HFFc6 (cell line): Measurements from ENCODE around the gene CAB39. TPM values are rescaled to one million over a fixed set of nuclear protein-coding genes. Genes with fewer than 3 reads are reported as not detected.

Source experiments
- DNase-seq: peaks from one replicate; pipeline ENCODE4 v3.0.0-alpha.2; 2018
- H3K27ac Mint-ChIP-seq: 2 replicates; pipeline ENCODE4 v1.8.0; 2020; ENCODE audit warnings: mild to moderate bottlenecking, mixed read lengths
- H3K27me3 Mint-ChIP-seq: 2 replicates; pipeline ENCODE4 v1.8.0; 2021; ENCODE audit warnings: mild to moderate bottlenecking, moderate library complexity, mixed read lengths; ENCODE audit not compliant: insufficient read depth
- H3K36me3 Mint-ChIP-seq: 2 replicates; pipeline ENCODE4 v1.8.0; 2021; ENCODE audit warnings: low read depth, mixed read lengths
- H3K4me1 Mint-ChIP-seq: 2 replicates; pipeline ENCODE4 v1.8.0; 2020; ENCODE audit warnings: low read depth, mixed read lengths
- H3K4me3 Mint-ChIP-seq: 2 replicates; pipeline ENCODE4 v1.8.0; 2020; ENCODE audit warnings: mild to moderate bottlenecking, moderate library complexity, mixed read lengths
- H3K9me3 Mint-ChIP-seq: 2 replicates; pipeline ENCODE4 v1.8.0; 2020; ENCODE audit warnings: mild to moderate bottlenecking, mixed read lengths
- CTCF ChIP-seq: fragments of 200-600 bp; sonication (generic); IDR thresholded peaks from 2 replicates; pipeline ENCODE4 v1.5.0; 2021; ENCODE audit warnings: antibody characterized with exemption, mild to moderate bottlenecking
- total RNA-seq, 6 experiments: library from RNA; stranded (reverse); fragmentation: NEBNext Ultra II Directional; extraction: Animal tissue kit (Norgen Biotek cat#: 25700); gene quantifications; 2 replicates in 1 of 6; 3 replicates in 5 of 6; pipeline ENCODE4 v1.2.3, GENCODE V29; 2021

The CAB39 gene
- total RNA-seq, 6 experiments from 2014 or later, result 50.5 to 60.5 (median 55.4) TPM

GRCh38 chr2:230861552-230862255, 149.1 kb downstream of the CAB39 start:
- Mint-ChIP-seq H3K27ac (no peak overlapping the region), H3K36me3 (no peaks in the 10 kb centered on the region), H3K4me3 (no peak overlapping the region), H3K9me3 (no peaks in the 10 kb centered on the region), H3K27me3 (peaks cover 15% of the 10 kb centered on the region), H3K4me1 (peaks cover 7% of the 10 kb centered on the region)
- no peak for TF ChIP-seq CTCF
- no peak for DNase-seq

GRCh38 chr2:230862292-230862691, 149.7 kb downstream of the CAB39 start:
- no peak for DNase-seq
- Mint-ChIP-seq H3K4me3 (no peak overlapping the region), H3K9me3 (no peaks in the 10 kb centered on the region), H3K27ac (no peak overlapping the region), H3K27me3 (peaks cover 15% of the 10 kb centered on the region), H3K36me3 (no peaks in the 10 kb centered on the region), H3K4me1 (peaks cover 7% of the 10 kb centered on the region)
- no peak for TF ChIP-seq CTCF

- Mint-ChIP-seq H3K27me3 (peaks cover 12% of the 10 kb centered on the region), H3K4me1 (peaks cover 7% of the 10 kb centered on the region), H3K36me3 (no peaks in the 10 kb centered on the region), H3K27ac (no peak overlapping the region), H3K4me3 (no peak overlapping the region), H3K9me3 (no peaks in the 10 kb centered on the region)
- no peak for DNase-seq
- TF ChIP-seq CTCF, result no peak
Measured at GRCh38 chr2:230863031-230863430, 150.4 kb downstream of the CAB39 start.

GRCh38 chr2:230863442-230864121, 150.9 kb downstream of the CAB39 start:
- Mint-ChIP-seq H3K4me1 (peaks cover 7% of the 10 kb centered on the region), H3K4me3 (peak overlapping the region; percentile 39; the same call in 1 of the 2 replicates), H3K27ac (no peak overlapping the region), H3K27me3 (peaks cover 10% of the 10 kb centered on the region), H3K36me3 (no peaks in the 10 kb centered on the region), H3K9me3 (no peaks in the 10 kb centered on the region)
- TF ChIP-seq CTCF, result no peak
- no peak for DNase-seq

- peak overlapping the region; percentile 32 for H3K27ac Mint-ChIP-seq
- peaks cover 14% of the 10 kb centered on the region for H3K27me3 Mint-ChIP-seq
- no peak for DNase-seq
- no peaks in the 10 kb centered on the region for H3K36me3 Mint-ChIP-seq
- H3K4me3 Mint-ChIP-seq, result peak overlapping the region; percentile 89
- peaks cover 7% of the 10 kb centered on the region for H3K4me1 Mint-ChIP-seq
- TF ChIP-seq CTCF, result no peak
- H3K9me3 Mint-ChIP-seq, result no peaks in the 10 kb centered on the region
Measured at GRCh38 chr2:230864122-230864604, 151.5 kb downstream of the CAB39 start.
